ENCODE measurements around the gene AKAP5. TPM values are rescaled to one million over a fixed set of nuclear protein-coding genes. Genes with fewer than 3 reads are reported as not detected.

Gene AKAP5
- total and polyA plus RNA-seq, 2 donors (not counting 1 experiment from before 2014, with no cell fraction given): 0.21 to 1.4 TPM

- Histone ChIP-seq H3K27me3 (replicated peaks in 1 of 4; ENCODE audit: control extremely low read depth in 1 of 4, control insufficient read depth in 3 of 4, insufficient read depth in 4 of 4, low read length in 3 of 4) (no peaks in the 10 kb centered on the region), H3K36me3 (replicated peaks in 1 of 2; ENCODE audit: control extremely low read depth in 1 of 2, control insufficient read depth in 1 of 2, extremely low read depth in 1 of 2, insufficient read depth in 2 of 2, low read length in 1 of 2) (peaks cover 0 to 5% of the 10 kb centered on the region in 2 experiments), H3K4me2 (replicated peaks; ENCODE audit: low read depth, low read length, poor library complexity, severe bottlenecking) (peak overlapping the region; percentile 42), H3K9me3 (ENCODE audit: control extremely low read depth in 1 of 3, control insufficient read depth in 2 of 3, insufficient read depth in 1 of 3, low read length in 2 of 3) (no peaks in the 10 kb centered on the region), H3K79me2 (ENCODE audit: control insufficient read depth, insufficient read depth, low read length) (peaks cover 96% of the 10 kb centered on the region), H3K9ac (ENCODE audit: low read length) (no peak overlapping the region), H3K27ac (ENCODE audit: low read length in 2 of 2) (peak overlapping the region; percentile 23 to 63), H4K20me1 (ENCODE audit: control insufficient read depth, insufficient read depth, low read length, poor library complexity, severe bottlenecking) (peaks cover 80% of the 10 kb centered on the region), H3K4me1 (ENCODE audit: control insufficient read depth in 2 of 2, insufficient read depth in 2 of 2, low read length in 2 of 2) (peaks cover 52 to 64% of the 10 kb centered on the region in 2 donors), H2AFZ (ENCODE audit: insufficient read depth, low read depth, low read length, poor library complexity, severe bottlenecking) (no peak overlapping the region), H3K4me3 (ENCODE audit: control extremely low read depth in 1 of 5, extremely low read depth in 1 of 5, insufficient read depth in 1 of 5, low read depth in 2 of 5, low read length in 4 of 5) (no peak overlapping the region)
- intact Hi-C loops (cut with micrococcal nuclease): loop anchor here (1.0 to 2.0 kb wide), 5 partner anchors 8 to 167 kb away; partner anchors contain the start of gene ZBTB25
- Mint-ChIP-seq H3K27ac (peak overlapping the region; percentile 2), H3K4me1 (peaks cover 78% of the 10 kb centered on the region), H3K4me3 (peak overlapping the region; percentile 15), H3K27me3 (no peaks in the 10 kb centered on the region), H3K9me3 (ENCODE audit: insufficient read depth) (no peaks in the 10 kb centered on the region)
- ChIA-PET POLR2A (interaction anchor here (0.7 kb wide), 2 partner anchors 63 to 166 kb away, joined by 3 read pairs; no protein-coding TSS in a partner anchor), CTCF (interaction anchor here (0.7 to 10.3 kb wide), 35 partner anchors 9 to 741 kb away, joined by 3 to 92 read pairs (median 4); partner anchors contain the start of gene HSPA2)
- peak; percentile 96 for TF ChIP-seq CTCF (IDR thresholded peaks at IDR 0.05)
- TF ChIP-seq EZH2 (IDR thresholded peaks at IDR 0.05; ENCODE audit: borderline replicate concordance, insufficient read depth, low read depth, low read length, poor library complexity, severe bottlenecking): no peak
- 0% methylated on average over 1 of the region's 4 CpGs for WGBS (ENCODE audit: insufficient coverage)
- ATAC-seq (ENCODE audit: low read depth) (peak; percentile 56), DNase-seq (peak; percentile 83)
These were observed 45.7 kb downstream of the AKAP5 start for GRCh38 chr14:64510825-64511671.

GRCh38 chr14:64513271-64513670, 48.0 kb downstream of the AKAP5 start:
- Histone ChIP-seq H3K36me3 (replicated peaks in 1 of 2; ENCODE audit: control extremely low read depth in 1 of 2, control insufficient read depth in 1 of 2, extremely low read depth in 1 of 2, insufficient read depth in 2 of 2, low read length in 1 of 2) (peaks cover 0 to 7% of the 10 kb centered on the region in 2 experiments), H3K9ac (ENCODE audit: low read length) (no peak overlapping the region), H3K79me2 (ENCODE audit: control insufficient read depth, insufficient read depth, low read length) (peaks cover 96% of the 10 kb centered on the region), H4K20me1 (ENCODE audit: control insufficient read depth, insufficient read depth, low read length, poor library complexity, severe bottlenecking) (peaks cover 81% of the 10 kb centered on the region), H3K27ac (ENCODE audit: low read length in 2 of 2) (no peak overlapping the region), H3K4me1 (ENCODE audit: control insufficient read depth in 2 of 2, insufficient read depth in 2 of 2, low read length in 2 of 2) (peaks cover 34 to 46% of the 10 kb centered on the region in 2 donors), H3K9me3 (ENCODE audit: control extremely low read depth in 1 of 3, control insufficient read depth in 2 of 3, insufficient read depth in 1 of 3, low read length in 2 of 3) (no peaks in the 10 kb centered on the region), H3K4me3 (ENCODE audit: control extremely low read depth in 1 of 5, extremely low read depth in 1 of 5, insufficient read depth in 1 of 5, low read depth in 2 of 5, low read length in 4 of 5) (no peak overlapping the region), H3K27me3 (replicated peaks in 1 of 4; ENCODE audit: control extremely low read depth in 1 of 4, control insufficient read depth in 3 of 4, insufficient read depth in 4 of 4, low read length in 3 of 4) (no peaks in the 10 kb centered on the region), H3K4me2 (replicated peaks; ENCODE audit: low read depth, low read length, poor library complexity, severe bottlenecking) (no peak overlapping the region), H2AFZ (ENCODE audit: insufficient read depth, low read depth, low read length, poor library complexity, severe bottlenecking) (no peak overlapping the region)
- intact Hi-C loops (cut with micrococcal nuclease): no loop called here
- Mint-ChIP-seq H3K27me3 (no peaks in the 10 kb centered on the region), H3K27ac (no peak overlapping the region), H3K4me1 (peaks cover 73% of the 10 kb centered on the region), H3K4me3 (no peak overlapping the region), H3K9me3 (ENCODE audit: insufficient read depth) (no peaks in the 10 kb centered on the region)
- no peak for DNase-seq
- ChIA-PET POLR2A (no interaction called here), CTCF (interaction anchor here (1.4 to 10.3 kb wide), 4 partner anchors 11 to 169 kb away, joined by 4 to 92 read pairs (median 40); no protein-coding TSS in a partner anchor)
- ATAC-seq (ENCODE audit: low read depth): no peak
- WGBS (ENCODE audit: insufficient coverage): 100% methylated on average over 1 of the region's 2 CpGs
- no peak for TF ChIP-seq CTCF (IDR thresholded peaks at IDR 0.05)
- no peak for TF ChIP-seq EZH2 (IDR thresholded peaks at IDR 0.05; ENCODE audit: borderline replicate concordance, insufficient read depth, low read depth, low read length, poor library complexity, severe bottlenecking)
